ENCODE measurements around the gene ZNF426.

ZNF426 gene

GRCh38 chr19:9494096-9494495, 44.3 kb downstream of the ZNF426 start:
- DNase-seq: no peak

- DNase-seq: no peak
Observed at GRCh38 chr19:9487016-9487415, 51.4 kb downstream of the ZNF426 start.

- no peak for DNase-seq
Observed at GRCh38 chr19:9485140-9485539, 53.3 kb downstream of the ZNF426 start.

- no peak for DNase-seq
Observed at GRCh38 chr19:9474975-9475374, 63.5 kb downstream of the ZNF426 start.
